EL (cell line): Measurements from ENCODE around the gene SDR42E2.
"Not testable (repeated sequence)": the region's sequence is repeated elsewhere in the genome, so short reads cannot be mapped to it uniquely, and the experiment has no call there.

Source experiments
- DNase-seq: peaks from one replicate; pipeline ENCODE4 v3.0.0-alpha.2; 2016

The SDR42E2 gene

GRCh38 chr16:22192261-22193062 lies 30.2 kb downstream of the SDR42E2 start:
- peak; percentile 87 for DNase-seq

- DNase-seq, result no peak
Measured at GRCh38 chr16:22193063-22193411, 30.7 kb downstream of the SDR42E2 start.

GRCh38 chr16:22194707-22195444 lies 32.6 kb downstream of the SDR42E2 start:
- DNase-seq, result no peak

GRCh38 chr16:22195445-22195694 lies 33.1 kb downstream of the SDR42E2 start:
- DNase-seq, result no peak

- peak; percentile 89 for DNase-seq
Measured at GRCh38 chr16:22195695-22196558, 33.6 kb downstream of the SDR42E2 start.

GRCh38 chr16:22196559-22197168 lies 34.4 kb downstream of the SDR42E2 start:
- DNase-seq, result not testable (repeated sequence)

GRCh38 chr16:22198547-22199293 lies 36.4 kb downstream of the SDR42E2 start:
- DNase-seq, result no peak

- no peak for DNase-seq
Measured at GRCh38 chr16:22202261-22202637, 39.9 kb downstream of the SDR42E2 start.

GRCh38 chr16:22203091-22203490 lies 40.8 kb downstream of the SDR42E2 start:
- no peak for DNase-seq

GRCh38 chr16:22204091-22204655 lies 41.9 kb downstream of the SDR42E2 start:
- DNase-seq, result no peak

- no peak for DNase-seq
Measured at GRCh38 chr16:22205577-22206012, 43.3 kb downstream of the SDR42E2 start.

- DNase-seq, result peak; percentile 96
Measured at GRCh38 chr16:22206013-22206841, 43.9 kb downstream of the SDR42E2 start, which contains the start of gene EEF2K. TSS of gene EEF2K (plus strand) at chr16:22206278. CDS start at chr16:22225730, 19,452 bp downstream.

GRCh38 chr16:22206842-22207714 lies 44.8 kb downstream of the SDR42E2 start:
- peak; percentile 67 for DNase-seq

- DNase-seq, result no peak
Measured at GRCh38 chr16:22207715-22208360, 45.5 kb downstream of the SDR42E2 start.

GRCh38 chr16:22210285-22210684 lies 48.0 kb downstream of the SDR42E2 start:
- DNase-seq, result no peak

- DNase-seq, result no peak
Measured at GRCh38 chr16:22210854-22211253, 48.5 kb downstream of the SDR42E2 start.

GRCh38 chr16:22213236-22213635 lies 50.9 kb downstream of the SDR42E2 start:
- DNase-seq, result no peak

GRCh38 chr16:22213801-22214200 lies 51.5 kb downstream of the SDR42E2 start:
- no peak for DNase-seq

GRCh38 chr16:22214402-22214801 lies 52.1 kb downstream of the SDR42E2 start:
- DNase-seq, result no peak
